Measurements from ENCODE around the gene DPP6.

The DPP6 gene

GRCh38 chr7:154827007-154827406 lies 774.8 kb downstream of the DPP6 start:
- DNase-seq (ENCODE audit: low spot score), result no peak

GRCh38 chr7:154832557-154833138 lies 780.5 kb downstream of the DPP6 start:
- no peak for DNase-seq (ENCODE audit: low spot score)

- no peak for DNase-seq (ENCODE audit: low spot score)
These were observed 783.8 kb downstream of the DPP6 start for GRCh38 chr7:154836021-154836448.

GRCh38 chr7:154837087-154837486 lies 784.9 kb downstream of the DPP6 start:
- no peak for DNase-seq (ENCODE audit: low spot score)

- DNase-seq (ENCODE audit: low spot score), result no peak
These were observed 785.4 kb downstream of the DPP6 start for GRCh38 chr7:154837622-154838021.

- DNase-seq (ENCODE audit: low spot score), result no peak
These were observed 787.9 kb downstream of the DPP6 start for GRCh38 chr7:154840086-154840485.

GRCh38 chr7:154841731-154842331 lies 789.6 kb downstream of the DPP6 start:
- no peak for DNase-seq (ENCODE audit: low spot score)

GRCh38 chr7:154842591-154842990 lies 790.4 kb downstream of the DPP6 start:
- DNase-seq (ENCODE audit: low spot score), result no peak

- no peak for DNase-seq (ENCODE audit: low spot score)
These were observed 791.6 kb downstream of the DPP6 start for GRCh38 chr7:154843670-154844237.

- DNase-seq (ENCODE audit: low spot score), result no peak
These were observed 792.3 kb downstream of the DPP6 start for GRCh38 chr7:154844499-154844898.

GRCh38 chr7:154844955-154845354 lies 792.8 kb downstream of the DPP6 start:
- no peak for DNase-seq (ENCODE audit: low spot score)

GRCh38 chr7:154848464-154848863 lies 796.3 kb downstream of the DPP6 start:
- no peak for DNase-seq (ENCODE audit: low spot score)

- no peak for DNase-seq (ENCODE audit: low spot score)
These were observed 800.0 kb downstream of the DPP6 start for GRCh38 chr7:154852205-154852604.

GRCh38 chr7:154853063-154853726 lies 801.0 kb downstream of the DPP6 start:
- DNase-seq (ENCODE audit: low spot score), result no peak

GRCh38 chr7:154853727-154854095 lies 801.5 kb downstream of the DPP6 start:
- no peak for DNase-seq (ENCODE audit: low spot score)

- no peak for DNase-seq (ENCODE audit: low spot score)
These were observed 802.6 kb downstream of the DPP6 start for GRCh38 chr7:154854836-154855235.

GRCh38 chr7:154855366-154855765 lies 803.2 kb downstream of the DPP6 start:
- no peak for DNase-seq (ENCODE audit: low spot score)

- DNase-seq (ENCODE audit: low spot score), result no peak
These were observed 804.5 kb downstream of the DPP6 start for GRCh38 chr7:154856733-154857132.

GRCh38 chr7:154857240-154857639 lies 805.0 kb downstream of the DPP6 start:
- DNase-seq (ENCODE audit: low spot score), result no peak

- no peak for DNase-seq (ENCODE audit: low spot score)
These were observed 805.8 kb downstream of the DPP6 start for GRCh38 chr7:154857728-154858681.

GRCh38 chr7:154858836-154859537 lies 806.8 kb downstream of the DPP6 start:
- no peak for DNase-seq (ENCODE audit: low spot score)
